HUES6 (cell line): ENCODE data around the gene DHRS9.

Source experiments
- H3K27ac ChIP-seq: 2 replicates; pipeline ENCODE4 v1.7.0; 2013; ENCODE audit warnings: low read depth, mild to moderate bottlenecking, low read length, inconsistent platforms
- H3K27me3 ChIP-seq: 2 replicates; pipeline ENCODE4 v1.6.1; 2013; ENCODE audit warnings: low read length; ENCODE audit not compliant: control insufficient read depth, insufficient read depth
- H3K36me3 ChIP-seq: 2 replicates; pipeline ENCODE4 v1.6.1; 2013; ENCODE audit warnings: low read length; ENCODE audit not compliant: control insufficient read depth, insufficient read depth
- H3K4me1 ChIP-seq: 2 replicates; pipeline ENCODE4 v1.6.1; 2013; ENCODE audit warnings: low read length; ENCODE audit not compliant: control insufficient read depth, insufficient read depth
- H3K4me3 ChIP-seq: 2 replicates; pipeline ENCODE4 v1.5.1; 2013; ENCODE audit warnings: low read depth, low read length
- H3K9ac ChIP-seq: one replicate; pipeline ENCODE4 v1.6.1; 2013; ENCODE audit warnings: mild to moderate bottlenecking, low read length
- H3K9me3 ChIP-seq: 2 replicates; pipeline ENCODE4 v1.6.1; 2013; ENCODE audit warnings: low read depth, low read length; ENCODE audit not compliant: control insufficient read depth, insufficient read depth

DHRS9 gene

GRCh38 chr2:169065864-169066517 lies 3.4 kb upstream of the DHRS9 start:
- H3K4me3 ChIP-seq = no peak overlapping the region
- H3K4me1 ChIP-seq = no peaks in the 10 kb centered on the region
- H3K27ac ChIP-seq = no peak overlapping the region
- no peaks in the 10 kb centered on the region for H3K36me3 ChIP-seq
- no peak overlapping the region for H3K9ac ChIP-seq
- no peaks in the 10 kb centered on the region for H3K9me3 ChIP-seq
- H3K27me3 ChIP-seq = no peaks in the 10 kb centered on the region

GRCh38 chr2:169066897-169067296 lies 2.5 kb upstream of the DHRS9 start:
- no peak overlapping the region for H3K27ac ChIP-seq
- H3K4me1 ChIP-seq = no peaks in the 10 kb centered on the region
- no peak overlapping the region for H3K4me3 ChIP-seq
- H3K36me3 ChIP-seq = no peaks in the 10 kb centered on the region
- H3K9ac ChIP-seq = no peak overlapping the region
- H3K9me3 ChIP-seq = no peaks in the 10 kb centered on the region
- H3K27me3 ChIP-seq = no peaks in the 10 kb centered on the region

GRCh38 chr2:169069833-169070232 lies 470 bp downstream of the DHRS9 start:
- H3K4me1 ChIP-seq = no peaks in the 10 kb centered on the region
- H3K9ac ChIP-seq = no peak overlapping the region
- no peaks in the 10 kb centered on the region for H3K9me3 ChIP-seq
- H3K4me3 ChIP-seq = no peak overlapping the region
- no peak overlapping the region for H3K27ac ChIP-seq
- H3K36me3 ChIP-seq = no peaks in the 10 kb centered on the region
- H3K27me3 ChIP-seq = no peaks in the 10 kb centered on the region

- H3K36me3 ChIP-seq = no peaks in the 10 kb centered on the region
- H3K4me3 ChIP-seq = no peak overlapping the region
- H3K27ac ChIP-seq = no peak overlapping the region
- no peaks in the 10 kb centered on the region for H3K27me3 ChIP-seq
- H3K9ac ChIP-seq = no peak overlapping the region
- no peaks in the 10 kb centered on the region for H3K4me1 ChIP-seq
- no peaks in the 10 kb centered on the region for H3K9me3 ChIP-seq
Observed at GRCh38 chr2:169071455-169071854, 2.1 kb downstream of the DHRS9 start.

GRCh38 chr2:169072163-169072925 lies 3.0 kb downstream of the DHRS9 start:
- no peak overlapping the region for H3K4me3 ChIP-seq
- no peaks in the 10 kb centered on the region for H3K4me1 ChIP-seq
- H3K36me3 ChIP-seq = no peaks in the 10 kb centered on the region
- H3K9me3 ChIP-seq = no peaks in the 10 kb centered on the region
- H3K27ac ChIP-seq = no peak overlapping the region
- H3K9ac ChIP-seq = no peak overlapping the region
- H3K27me3 ChIP-seq = no peaks in the 10 kb centered on the region

GRCh38 chr2:169073211-169073962 lies 4.0 kb downstream of the DHRS9 start:
- Histone ChIP-seq H3K36me3 (no peaks in the 10 kb centered on the region), H3K4me1 (no peaks in the 10 kb centered on the region), H3K27ac (no peak overlapping the region), H3K9ac (no peak overlapping the region), H3K9me3 (no peaks in the 10 kb centered on the region), H3K4me3 (no peak overlapping the region), H3K27me3 (no peaks in the 10 kb centered on the region)

- Histone ChIP-seq H3K4me1 (no peaks in the 10 kb centered on the region), H3K36me3 (no peaks in the 10 kb centered on the region), H3K27me3 (no peaks in the 10 kb centered on the region), H3K4me3 (no peak overlapping the region), H3K9ac (no peak overlapping the region), H3K27ac (no peak overlapping the region), H3K9me3 (no peaks in the 10 kb centered on the region)
Observed at GRCh38 chr2:169073963-169074751, 4.8 kb downstream of the DHRS9 start.

GRCh38 chr2:169077674-169078240 lies 8.4 kb downstream of the DHRS9 start:
- no peaks in the 10 kb centered on the region for H3K4me1 ChIP-seq
- H3K9ac ChIP-seq = no peak overlapping the region
- H3K36me3 ChIP-seq = no peaks in the 10 kb centered on the region
- H3K27ac ChIP-seq = no peak overlapping the region
- H3K9me3 ChIP-seq = no peaks in the 10 kb centered on the region
- H3K4me3 ChIP-seq = no peak overlapping the region
- no peaks in the 10 kb centered on the region for H3K27me3 ChIP-seq

- Histone ChIP-seq H3K27me3 (no peaks in the 10 kb centered on the region), H3K4me3 (no peak overlapping the region), H3K27ac (no peak overlapping the region), H3K36me3 (no peaks in the 10 kb centered on the region), H3K9me3 (no peaks in the 10 kb centered on the region), H3K9ac (no peak overlapping the region), H3K4me1 (no peaks in the 10 kb centered on the region)
Observed at GRCh38 chr2:169080250-169081069, 11.1 kb downstream of the DHRS9 start.

- Histone ChIP-seq H3K27ac (no peak overlapping the region), H3K9ac (no peak overlapping the region), H3K9me3 (no peaks in the 10 kb centered on the region), H3K27me3 (no peaks in the 10 kb centered on the region), H3K36me3 (no peaks in the 10 kb centered on the region), H3K4me1 (no peaks in the 10 kb centered on the region), H3K4me3 (no peak overlapping the region)
Observed at GRCh38 chr2:169081551-169081950, 12.2 kb downstream of the DHRS9 start.
